Sigmoid colon (tissue), 4 donors: ENCODE data around the gene A2M.

Source experiments
- CTCF ChIP-seq, 4 experiments: fragments of 450-650 bp in 3 of 4; fragments of 200-600 bp in 1 of 4; IDR thresholded peaks; one replicate each; pipeline ENCODE4 v1.5.1; 2016 to 2019; ENCODE audit warnings: antibody characterized with exemption in 4 of 4, mild to moderate bottlenecking in 3 of 4, moderate library complexity in 2 of 4
- EP300 ChIP-seq, 4 donors: sonication (generic); formaldehyde crosslinking; IDR thresholded peaks; one replicate each; pipeline ENCODE4 v1.6.1; 2017; ENCODE audit warnings: antibody characterized with exemption in 4 of 4
- POLR2AphosphoS5 ChIP-seq, 4 donors: sonication (generic); formaldehyde crosslinking; IDR thresholded peaks; one replicate each; pipeline ENCODE4 v1.6.1; 2017; ENCODE audit warnings: antibody characterized with exemption in 4 of 4

- TF ChIP-seq POLR2AphosphoS5 (IDR thresholded peaks at IDR 0.05): no peak
- no peak for TF ChIP-seq CTCF (IDR thresholded peaks at IDR 0.05)
- TF ChIP-seq EP300 (IDR thresholded peaks at IDR 0.05): no peak
Measured at GRCh38 chr12:9106067-9106466, 9.7 kb downstream of the A2M start.
